Keratinocyte (primary cell): ENCODE results near the gene MOK.

ENCODE experiments used
- CTCF ChIP-seq, 3 experiments: IDR thresholded peaks in 1 of 3; conservative IDR thresholded peaks in 1 of 3; optimal IDR thresholded peaks in 1 of 3; 2 replicates in 2 of 3; 3 replicates in 1 of 3; pipeline versions ENCODE3 to v1.5.1; 2011; ENCODE audit warnings: low read length in 3 of 3, mild to moderate bottlenecking in 3 of 3, moderate library complexity in 2 of 3, control low read depth in 1 of 3, inconsistent platforms in 1 of 3; ENCODE audit not compliant: insufficient read depth in 2 of 3; ENCODE audit errors: extremely low read depth in 1 of 3
- EZH2 ChIP-seq: IDR thresholded peaks from one replicate; pipeline ENCODE4 v1.6.1; 2012; ENCODE audit warnings: inconsistent platforms, mild to moderate bottlenecking, low read length, moderate library complexity

- TF ChIP-seq CTCF (optimal IDR thresholded peaks at IDR 0.05 in 1 of 3, IDR thresholded peaks at IDR 0.05 in 1 of 3, conservative IDR thresholded peaks at IDR 0.05 in 1 of 3; ENCODE audit: extremely low read depth in 1 of 3, insufficient read depth in 2 of 3, low read length in 3 of 3) = no peak
- TF ChIP-seq EZH2 = no peak
Measured at GRCh38 chr14:102231476-102232347, 73.3 kb downstream of the MOK start.
